Measurements from ENCODE around the gene PERM1. TPM values are rescaled to one million over a fixed set of nuclear protein-coding genes. Genes with fewer than 3 reads are reported as not detected.

PERM1 gene
- total RNA-seq, 1 experiment from 2014 or later, result 0.39 TPM

DNA sequence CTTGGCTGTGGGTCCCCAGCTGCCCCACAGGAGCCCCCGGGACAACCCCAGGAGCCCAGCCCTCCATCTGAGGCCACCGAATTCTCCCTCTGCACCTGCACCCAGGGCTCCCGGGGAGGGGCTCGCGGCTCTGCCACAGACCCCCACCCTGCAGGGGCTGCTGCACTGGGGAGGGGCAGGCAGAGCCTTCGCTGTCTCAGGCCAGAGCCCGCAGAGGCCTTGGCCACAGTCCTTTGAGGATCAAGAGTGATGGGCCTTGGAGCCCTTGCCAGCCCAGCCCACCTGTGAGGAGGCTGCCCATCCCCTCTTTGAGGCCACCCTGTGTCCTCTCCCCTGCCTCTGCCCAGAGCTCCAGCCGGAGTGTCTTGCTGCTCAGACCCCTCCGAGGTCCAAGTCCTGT is 6.5 kb downstream of the PERM1 start:
- DNase-seq (ENCODE audit: low read depth, low spot score) (no peak), ATAC-seq (no peak)
- no peaks in the 10 kb centered on the region for H4K20me1 ChIP-seq (ENCODE audit: insufficient read depth)
- POLR2A ChIA-PET, result interaction anchor here (1.5 kb wide), 1 partner anchor 8 kb away, joined by 11 read pairs; no protein-coding TSS in a partner anchor
- H3K9me2 ChIP-seq (ENCODE audit: insufficient read depth), result no peaks in the 10 kb centered on the region
- H3K4me1 ChIP-seq (ENCODE audit: control insufficient read depth in 1 of 2, insufficient read depth in 2 of 2, low read length in 2 of 2), result peaks cover 9 to 22% of the 10 kb centered on the region in 2 experiments
- CTCF ChIA-PET, result interaction anchor here (1.0 kb wide), 1 partner anchor 316 kb away, joined by 3 read pairs; no protein-coding TSS in a partner anchor
- H2AFZ ChIP-seq (ENCODE audit: low read depth, low read length, poor library complexity, severe bottlenecking), result no peak overlapping the region
- no TSS peak for BruUV-seq (replicated peaks)
- H3K9me3 ChIP-seq (ENCODE audit: control insufficient read depth in 1 of 2, insufficient read depth in 1 of 2, low read depth in 1 of 2, low read length in 2 of 2), result no peaks in the 10 kb centered on the region
- intact Hi-C loops (cut with micrococcal nuclease), result loop anchor here (5.0 kb wide), 1 partner anchor 142 kb away; the partner anchor contains the start of gene C1orf159
- peak overlapping the region; percentile 93 for H3K27ac ChIP-seq (ENCODE audit: low read depth, low read length)
- H3K27me3 ChIP-seq (ENCODE audit: insufficient read depth, low read length), result no peaks in the 10 kb centered on the region
- RAD21 ChIA-PET (ENCODE audit: low non-redundant PET in 1 of 2, low total read pairs in 2 of 2, uncharacterized antibody in 2 of 2, unreplicated experiment in 2 of 2), result no interaction called here
- peak overlapping the region; percentile 97 for H3K4me2 ChIP-seq (ENCODE audit: low read length)
- no peaks in the 10 kb centered on the region for H3K36me3 ChIP-seq (ENCODE audit: control insufficient read depth in 1 of 2, insufficient read depth in 2 of 2, low read length in 2 of 2)
- peak overlapping the region in 1 of 2 experiments; percentile 58; a peak in 2 of 4 replicates for H3K4me3 ChIP-seq (replicated peaks in 1 of 2; ENCODE audit: low read depth in 1 of 2, low read length in 2 of 2)
- no peaks in the 10 kb centered on the region for H3K79me2 ChIP-seq (ENCODE audit: insufficient read depth, low read length)
- TF ChIP-seq POLR2AphosphoS5 (IDR thresholded peaks at IDR 0.05; ENCODE audit: low read depth, low read length) (no peak), YY1 (IDR thresholded peaks at IDR 0.05; ENCODE audit: extremely low read depth, insufficient replicate concordance, low read depth, low read length) (no peak), EGR1 (IDR thresholded peaks at IDR 0.05; ENCODE audit: low read depth) (no peak), ZFX (IDR thresholded peaks at IDR 0.05) (no peak), EZH2phosphoT487 (IDR thresholded peaks at IDR 0.05; ENCODE audit: borderline replicate concordance) (no peak), JUND (IDR thresholded peaks at IDR 0.05) (no peak), TCF7L2 (IDR thresholded peaks at IDR 0.05; ENCODE audit: borderline replicate concordance, extremely low read depth, insufficient read depth, insufficient read length) (no peak), SP1 (IDR thresholded peaks at IDR 0.05; ENCODE audit: low read depth) (no peak), CEBPB (IDR thresholded peaks at IDR 0.05; ENCODE audit: low read depth) (no peak), FOSL1 (IDR thresholded peaks at IDR 0.05; ENCODE audit: low read depth) (no peak), SRF (IDR thresholded peaks at IDR 0.05; ENCODE audit: low read depth) (no peak), REST (IDR thresholded peaks at IDR 0.05; ENCODE audit: low read depth) (no peak), CTCF (IDR thresholded peaks at IDR 0.05 in 2 of 3, conservative IDR thresholded peaks at IDR 0.05 in 1 of 3; ENCODE audit: borderline replicate concordance in 1 of 3, insufficient read depth in 1 of 3, low read depth in 2 of 3, low read length in 2 of 3) (no peak)
- TF ChIP-seq, protein P1, sequence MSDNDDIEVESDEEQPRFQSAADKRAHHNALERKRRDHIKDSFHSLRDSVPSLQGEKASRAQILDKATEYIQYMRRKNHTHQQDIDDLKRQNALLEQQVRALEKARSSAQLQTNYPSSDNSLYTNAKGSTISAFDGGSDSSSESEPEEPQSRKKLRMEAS (IDR thresholded peaks at IDR 0.05), result no peak
- peak overlapping the region; percentile 63; the same call in 1 of the 2 replicates for H3K9ac ChIP-seq (ENCODE audit: low read length)

Measured in HCT116 (cell line).